Mesenchymal stem cell (in vitro differentiated cells and primary cell): ENCODE data around the gene GMPR.

Experiments
- DNase-seq: peaks from one replicate; pipeline ENCODE4 v3.0.0-alpha.2; 2013
- H2AFZ ChIP-seq: one replicate; pipeline ENCODE4 v1.6.1; 2013; ENCODE audit warnings: low read depth, mild to moderate bottlenecking, control low read depth, inconsistent platforms, low read length, moderate library complexity
- H2AK5ac ChIP-seq: 2 replicates; pipeline ENCODE4 v1.6.1; 2013; ENCODE audit warnings: low read length, moderate library complexity, mild to moderate bottlenecking, inconsistent platforms; ENCODE audit not compliant: severe bottlenecking
- H2BK120ac ChIP-seq: one replicate; pipeline ENCODE4 v1.6.1; 2013; ENCODE audit warnings: low read depth, mild to moderate bottlenecking, inconsistent platforms, low read length, moderate library complexity
- H2BK12ac ChIP-seq, 2 experiments: one replicate each; pipeline ENCODE4 v1.6.1; 2013; ENCODE audit warnings: inconsistent platforms in 2 of 2, low read length in 2 of 2, mild to moderate bottlenecking in 2 of 2, moderate library complexity in 2 of 2, control low read depth in 1 of 2
- H2BK15ac ChIP-seq: one replicate; pipeline ENCODE4 v1.6.1; 2013; ENCODE audit warnings: mild to moderate bottlenecking, low read depth, inconsistent platforms; ENCODE audit not compliant: poor library complexity, severe bottlenecking
- H2BK5ac ChIP-seq: 2 replicates; pipeline ENCODE4 v1.6.1; 2013; ENCODE audit warnings: low read depth, mild to moderate bottlenecking, low read length, control low read depth, inconsistent platforms; ENCODE audit not compliant: poor library complexity, severe bottlenecking
- H3K14ac ChIP-seq, 2 experiments: one replicate each; pipeline ENCODE4 v1.6.1; 2013; ENCODE audit warnings: inconsistent platforms in 2 of 2, low read length in 2 of 2, control low read depth in 1 of 2, mild to moderate bottlenecking in 1 of 2, moderate library complexity in 1 of 2
- H3K18ac ChIP-seq, 2 experiments: one replicate each; pipeline ENCODE4 v1.6.1; 2013; ENCODE audit warnings: inconsistent platforms in 2 of 2, low read length in 2 of 2, control low read depth in 1 of 2, low read depth in 1 of 2, mild to moderate bottlenecking in 1 of 2
- H3K23ac ChIP-seq, 2 experiments: one replicate each; pipeline ENCODE4 v1.6.1; 2013; ENCODE audit warnings: inconsistent platforms in 2 of 2, low read length in 2 of 2, mild to moderate bottlenecking in 2 of 2, moderate library complexity in 2 of 2, control low read depth in 1 of 2
- H3K27ac ChIP-seq: 2 replicates; pipeline ENCODE4 v1.5.1; 2013; ENCODE audit warnings: mild to moderate bottlenecking, moderate library complexity, low read length, control low read depth, inconsistent platforms; ENCODE audit not compliant: poor library complexity, severe bottlenecking
- H3K27me3 ChIP-seq, 2 experiments: 2 replicates each; pipeline versions ENCODE4 v1.6.1 to v1.7.0; 2013; ENCODE audit warnings: low read length in 2 of 2, mild to moderate bottlenecking in 2 of 2, moderate library complexity in 2 of 2, control low read depth in 1 of 2, inconsistent platforms in 1 of 2; ENCODE audit not compliant: control insufficient read depth in 1 of 2, insufficient read depth in 1 of 2
- H3K36me3 ChIP-seq, 2 experiments: 2 replicates each; pipeline versions ENCODE4 v1.6.1 to v1.7.0; 2013; ENCODE audit warnings: low read length in 2 of 2, control low read depth in 1 of 2, inconsistent platforms in 1 of 2, low read depth in 1 of 2, mild to moderate bottlenecking in 1 of 2; ENCODE audit not compliant: insufficient read depth in 2 of 2, control insufficient read depth in 1 of 2
- H3K4ac ChIP-seq, 2 experiments: one replicate each; pipeline ENCODE4 v1.6.1; 2013; ENCODE audit warnings: inconsistent platforms in 2 of 2, low read length in 2 of 2, mild to moderate bottlenecking in 2 of 2, moderate library complexity in 2 of 2, control low read depth in 1 of 2, low read depth in 1 of 2
- H3K4me1 ChIP-seq: 2 replicates; pipeline ENCODE4 v1.6.1; 2013; ENCODE audit warnings: low read depth, low read length, control low read depth; ENCODE audit not compliant: control insufficient read depth, insufficient read depth
- H3K4me2 ChIP-seq: 2 replicates; pipeline ENCODE4 v1.6.1; 2013; ENCODE audit warnings: low read length, mild to moderate bottlenecking, inconsistent platforms; ENCODE audit not compliant: poor library complexity, severe bottlenecking
- H3K4me3 ChIP-seq, 2 experiments: 2 replicates each; pipeline versions ENCODE4 v1.5.1 to v1.7.0; 2013; ENCODE audit warnings: low read length in 2 of 2, mild to moderate bottlenecking in 2 of 2, control low read depth in 1 of 2, low read depth in 1 of 2; ENCODE audit not compliant: insufficient read depth in 1 of 2
- H3K79me1 ChIP-seq: replicated peaks from 2 replicates; pipeline ENCODE4 v1.6.1; 2013; ENCODE audit warnings: mild to moderate bottlenecking, control low read depth, low read length, inconsistent platforms; ENCODE audit not compliant: poor library complexity, severe bottlenecking
- H3K9ac ChIP-seq: 2 replicates; pipeline ENCODE4 v1.7.0; 2013; ENCODE audit warnings: mild to moderate bottlenecking, low read length, moderate library complexity
- H3K9me3 ChIP-seq: 2 replicates; pipeline ENCODE4 v1.7.0; 2013; ENCODE audit warnings: mild to moderate bottlenecking, low read length; ENCODE audit not compliant: control insufficient read depth
- H4K8ac ChIP-seq: one replicate; pipeline ENCODE4 v1.6.1; 2013; ENCODE audit warnings: inconsistent platforms, mild to moderate bottlenecking, low read length, moderate library complexity
- H4K91ac ChIP-seq: one replicate; pipeline ENCODE4 v1.6.1; 2013; ENCODE audit warnings: mild to moderate bottlenecking, low read length, inconsistent platforms
- WGBS: methylation state at CpG from one replicate; pipeline ENCODE4 v1.1.7; 2013; ENCODE audit warnings: mixed read lengths; 5-methylcytosine and 5-hydroxymethylcytosine counted together

Gene GMPR

DNA sequence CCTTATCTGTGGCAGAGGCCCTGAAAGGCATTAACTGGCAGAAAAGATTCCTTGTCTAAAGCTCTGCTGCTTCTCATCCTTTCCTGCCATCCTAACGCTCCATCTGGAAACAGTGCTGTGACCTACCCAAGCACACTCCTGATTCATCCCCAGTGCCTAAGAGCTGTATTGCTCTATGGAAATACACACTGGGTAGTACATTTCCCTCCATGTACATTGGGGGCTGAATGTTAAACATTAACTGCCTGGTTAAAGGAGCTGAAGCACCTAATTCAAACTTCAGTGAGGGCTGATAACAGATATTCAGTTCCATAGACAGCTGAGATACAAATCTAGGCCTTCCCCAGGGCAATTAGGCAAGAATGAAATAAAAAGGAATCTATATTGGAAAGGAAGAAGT is 36.7 kb upstream of the GMPR start:
- Histone ChIP-seq H3K4me3 (no peak overlapping the region), H2BK120ac (no peak overlapping the region), H3K27me3 (peaks cover 0 to 3% of the 10 kb centered on the region in 2 experiments), H3K4me1 (peaks cover 6% of the 10 kb centered on the region), H2BK12ac (peak overlapping the region in 1 of 2 experiments; percentile 75), H3K27ac (no peak overlapping the region), H2AK5ac (no peak overlapping the region), H3K4ac (no peak overlapping the region), H3K18ac (no peak overlapping the region), H3K9me3 (no peaks in the 10 kb centered on the region), H3K4me2 (no peak overlapping the region), H4K91ac (peak overlapping the region; percentile 67), H3K9ac (no peak overlapping the region), H4K8ac (no peak overlapping the region), H2BK5ac (no peak overlapping the region), H3K36me3 (no peaks in the 10 kb centered on the region), H3K23ac (no peak overlapping the region), H2BK15ac (no peak overlapping the region), H3K14ac (no peak overlapping the region), H2AFZ (no peak overlapping the region), H3K79me1 (no peaks in the 10 kb centered on the region)
- WGBS, result 95% methylated on average over 1 of the region's 1 CpG
- DNase-seq, result no peak

DNA sequence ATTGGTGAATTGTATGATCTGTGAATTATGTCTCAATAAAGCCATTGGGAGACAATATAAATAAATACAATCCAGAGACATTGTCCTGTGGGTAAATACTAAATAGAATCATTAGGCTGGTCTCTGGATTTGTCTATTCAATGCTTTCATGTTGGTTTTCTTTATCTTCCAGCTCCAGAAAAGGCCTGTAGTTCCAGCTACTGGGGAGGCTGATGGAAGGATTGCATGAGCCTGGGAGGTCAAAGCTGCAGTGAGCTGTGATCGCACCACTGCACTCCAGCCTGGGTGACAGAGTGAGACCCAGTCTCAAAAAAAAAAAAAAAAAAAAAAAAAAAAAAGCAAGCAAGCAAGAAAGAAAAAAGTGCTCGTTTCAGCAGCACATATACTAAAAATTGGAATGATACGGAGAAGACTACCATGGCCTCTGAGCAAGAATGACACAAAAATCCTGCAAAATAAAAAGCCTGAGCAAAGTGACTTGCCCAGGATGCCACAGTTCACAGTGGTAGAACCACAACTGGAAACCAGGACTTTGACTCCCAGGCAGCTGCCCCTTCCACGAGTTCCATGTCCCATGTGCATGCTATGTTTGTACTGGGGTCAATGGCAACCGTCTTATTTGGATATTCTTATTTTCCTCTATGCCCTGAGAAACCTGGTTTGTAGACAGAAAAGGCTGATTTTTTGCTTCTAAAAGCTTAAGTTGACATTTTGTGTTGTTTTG is 33.6 kb upstream of the GMPR start:
- Histone ChIP-seq H3K23ac (no peak overlapping the region), H2BK120ac (no peak overlapping the region), H3K4ac (peak overlapping the region; percentile 35 to 83), H4K91ac (peak overlapping the region; percentile 74), H3K4me3 (peak overlapping the region in 1 of 2 experiments; percentile 1), H3K36me3 (no peaks in the 10 kb centered on the region), H3K14ac (no peak overlapping the region), H3K9ac (peak overlapping the region; percentile 61), H3K9me3 (no peaks in the 10 kb centered on the region), H4K8ac (no peak overlapping the region), H2BK12ac (peak overlapping the region; percentile 25 to 69), H3K27ac (peak overlapping the region; percentile 94), H2BK5ac (peak overlapping the region; percentile 79), H3K4me1 (peaks cover 6% of the 10 kb centered on the region), H2AK5ac (peak overlapping the region; percentile 83), H3K4me2 (no peak overlapping the region), H3K18ac (peak overlapping the region; percentile 85 to 93), H3K27me3 (peaks cover 0 to 4% of the 10 kb centered on the region in 2 experiments), H3K79me1 (no peaks in the 10 kb centered on the region), H2AFZ (no peak overlapping the region), H2BK15ac (no peak overlapping the region)
- DNase-seq, result peak; percentile 28
- WGBS, result 83% methylated on average over 3 of the region's 5 CpGs

DNA sequence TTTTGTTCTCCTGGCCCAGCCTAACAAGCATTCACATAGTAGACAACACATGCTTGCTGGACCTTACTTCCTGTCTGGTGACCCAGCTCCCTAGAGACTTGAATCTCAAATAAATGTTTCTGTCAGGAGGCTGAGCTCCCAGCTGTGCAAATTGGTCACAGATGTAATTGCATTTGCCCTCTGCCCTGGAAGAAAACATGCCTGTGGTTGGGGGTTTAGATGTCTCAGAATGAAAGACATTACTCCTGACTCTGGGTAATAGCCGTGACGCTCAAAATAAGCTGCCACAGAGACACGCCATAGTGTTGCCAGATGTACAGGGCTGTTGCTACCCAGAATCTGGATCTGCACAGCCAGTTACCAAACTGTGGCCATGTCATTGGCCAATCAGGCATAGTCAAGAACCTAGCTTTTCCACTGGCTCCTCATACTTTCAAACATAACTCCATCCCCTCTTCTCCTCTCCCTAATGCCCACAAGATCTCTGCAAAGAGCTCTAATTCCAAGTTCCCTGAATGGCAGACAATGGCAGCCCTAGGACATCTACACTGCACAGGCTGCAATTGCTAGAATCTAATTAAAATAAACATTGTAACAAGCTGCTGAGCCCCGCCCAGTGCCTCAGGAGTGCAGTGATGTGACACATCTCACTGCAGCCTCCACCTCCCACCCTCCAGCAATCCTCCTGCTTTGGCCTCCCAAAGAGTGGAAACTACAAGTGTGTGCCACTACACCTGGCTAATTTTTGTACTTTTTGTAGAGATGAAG is 32.8 kb upstream of the GMPR start:
- DNase-seq, result peak; percentile 99
- Histone ChIP-seq H3K4me1 (peaks cover 4% of the 10 kb centered on the region), H4K8ac (peak overlapping the region; percentile 97), H2BK12ac (peak overlapping the region; percentile 85 to 96), H3K27ac (peak overlapping the region; percentile 94), H4K91ac (peak overlapping the region; percentile 91), H3K9me3 (no peaks in the 10 kb centered on the region), H3K18ac (peak overlapping the region; percentile 81 to 99), H2BK5ac (peak overlapping the region; percentile 79), H3K23ac (peak overlapping the region in 1 of 2 experiments; percentile 20), H3K4me2 (no peak overlapping the region), H2AFZ (no peak overlapping the region), H2BK120ac (peak overlapping the region; percentile 68), H2AK5ac (peak overlapping the region; percentile 96), H3K14ac (no peak overlapping the region), H3K27me3 (peaks cover 0 to 4% of the 10 kb centered on the region in 2 experiments), H3K9ac (peak overlapping the region; percentile 61), H2BK15ac (no peak overlapping the region), H3K36me3 (no peaks in the 10 kb centered on the region), H3K79me1 (no peaks in the 10 kb centered on the region), H3K4me3 (peak overlapping the region in 1 of 2 experiments; percentile 1), H3K4ac (peak overlapping the region; percentile 20 to 45)
- WGBS, result 39% methylated on average over 4 of the region's 4 CpGs

DNA sequence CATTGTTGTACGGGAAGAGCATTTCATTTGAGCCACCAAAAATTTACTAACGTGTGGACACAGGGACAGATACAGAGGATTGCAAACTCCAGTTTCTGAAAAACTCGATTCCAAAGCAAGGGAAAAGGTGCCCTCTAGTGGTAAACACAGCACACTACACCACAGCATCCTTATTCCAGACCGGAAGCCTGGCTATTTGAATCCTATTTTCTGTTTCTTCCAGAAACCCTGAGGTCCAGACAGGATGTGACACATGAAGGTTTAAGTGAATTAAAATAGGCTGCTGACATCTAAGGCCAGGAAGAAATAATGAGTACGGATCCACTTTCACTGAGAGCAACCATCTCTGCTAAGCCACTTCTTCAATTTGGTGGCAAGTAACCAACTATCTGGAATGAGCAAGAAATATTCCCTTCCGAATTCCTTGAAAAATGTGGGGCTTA is 31.8 kb upstream of the GMPR start:
- no peak overlapping the region for H2BK12ac ChIP-seq
- H4K8ac ChIP-seq, result no peak overlapping the region
- peak overlapping the region; percentile 94 for H3K27ac ChIP-seq
- H2BK5ac ChIP-seq, result no peak overlapping the region
- no peak overlapping the region for H3K4me2 ChIP-seq
- H3K79me1 ChIP-seq, result no peaks in the 10 kb centered on the region
- H3K36me3 ChIP-seq, result no peaks in the 10 kb centered on the region
- no peak overlapping the region for H2BK15ac ChIP-seq
- DNase-seq, result peak; percentile 90
- H2BK120ac ChIP-seq, result no peak overlapping the region
- H2AFZ ChIP-seq, result no peak overlapping the region
- H3K4me1 ChIP-seq, result peaks cover 4% of the 10 kb centered on the region
- H3K14ac ChIP-seq, result no peak overlapping the region
- H3K9me3 ChIP-seq, result no peaks in the 10 kb centered on the region
- H3K27me3 ChIP-seq, result peaks cover 0 to 4% of the 10 kb centered on the region in 2 experiments
- H2AK5ac ChIP-seq, result no peak overlapping the region
- peak overlapping the region; percentile 74 for H3K9ac ChIP-seq
- WGBS, result 0% methylated on average over 5 of the region's 6 CpGs
- H3K4me3 ChIP-seq, result no peak overlapping the region
- H3K4ac ChIP-seq, result no peak overlapping the region
- peak overlapping the region in 1 of 2 experiments; percentile 62 for H3K18ac ChIP-seq
- H4K91ac ChIP-seq, result no peak overlapping the region
- H3K23ac ChIP-seq, result no peak overlapping the region
